Measurements from ENCODE around the gene GAB1.

GAB1 gene

GRCh38 chr4:143412420-143412758 is 75.7 kb downstream of the GAB1 start (continued):
- TF ChIP-seq ZNF280C (tag by site-specific recombination; IDR thresholded peaks at IDR 0.05): no peak
- TF ChIP-seq ZNF169 (tag by site-specific recombination; IDR thresholded peaks at IDR 0.05): no peak
- TF ChIP-seq PRDM1 (tag by site-specific recombination; IDR thresholded peaks at IDR 0.05): no peak
- TF ChIP-seq GLIS1 (tag by site-specific recombination; IDR thresholded peaks at IDR 0.05): no peak

- POLR2A ChIA-PET: no interaction called here
Measured at GRCh38 chr4:143417679-143418403, 81.2 kb downstream of the GAB1 start.

GRCh38 chr4:143420227-143420626 is 83.6 kb downstream of the GAB1 start:
- ChIA-PET CTCF (no interaction called here), POLR2A (no interaction called here)
- H3K36me3 ChIP-seq (ENCODE audit: control insufficient read depth in 2 of 2, insufficient read depth in 1 of 2, low read length in 2 of 2): peaks cover 0 to 4% of the 10 kb centered on the region in 2 experiments; a peak in 1 of 3 replicates
- no peak overlapping the region for H3K4me3 ChIP-seq (ENCODE audit: low read depth, low read length)
- H3K4me1 ChIP-seq (ENCODE audit: control insufficient read depth, insufficient read depth, low read length): 0 out of 2 replicates have a peak, but pooled peaks cover 4% of the 10 kb centered on the region
- no peaks in the 10 kb centered on the region for H3K9me3 ChIP-seq (ENCODE audit: control insufficient read depth, insufficient read depth, low read depth, low read length)
- H3K27ac ChIP-seq (ENCODE audit: extremely low read depth, low read depth, low read length): no peak overlapping the region
- TF ChIP-seq AEBP2 (tag by site-specific recombination; IDR thresholded peaks at IDR 0.05; ENCODE audit: borderline replicate concordance) (no peak), ZNF510 (tag by site-specific recombination; IDR thresholded peaks at IDR 0.05; ENCODE audit: insufficient replicate concordance) (no peak), ZNF521 (tag by site-specific recombination; IDR thresholded peaks at IDR 0.05) (no peak), ZNF10 (tag by site-specific recombination; IDR thresholded peaks at IDR 0.05) (no peak), BCL11B (tag by site-specific recombination; IDR thresholded peaks at IDR 0.05; ENCODE audit: low read depth) (no peak), SP3 (tag by site-specific recombination; IDR thresholded peaks at IDR 0.05) (no peak), SETDB1 (IDR thresholded peaks at IDR 0.05; ENCODE audit: insufficient read length, low read length) (no peak), ZNF747 (tag by site-specific recombination; IDR thresholded peaks at IDR 0.05) (no peak), ZNF140 (tag by site-specific recombination; IDR thresholded peaks at IDR 0.05) (no peak), ZNF184 (tag by site-specific recombination; IDR thresholded peaks at IDR 0.05) (no peak), ZNF391 (tag by site-specific recombination; IDR thresholded peaks at IDR 0.05; ENCODE audit: borderline replicate concordance, low read depth) (no peak), ZBTB7A (tag by site-specific recombination; IDR thresholded peaks at IDR 0.05; ENCODE audit: low read depth) (no peak), ZNF777 (tag by site-specific recombination; IDR thresholded peaks at IDR 0.05; ENCODE audit: borderline replicate concordance) (no peak)

More at GRCh38 chr4:143417679-143418403, 81.2 kb downstream of the GAB1 start:
- H3K27ac ChIP-seq (ENCODE audit: extremely low read depth, low read depth, low read length): no peak overlapping the region
- CTCF ChIA-PET: no interaction called here
- H3K4me1 ChIP-seq (ENCODE audit: control insufficient read depth, insufficient read depth, low read length): 0 out of 2 replicates have a peak, but pooled peaks cover 4% of the 10 kb centered on the region
- no peak overlapping the region for H3K4me3 ChIP-seq (ENCODE audit: low read depth, low read length)
- H3K9me3 ChIP-seq (ENCODE audit: control insufficient read depth, insufficient read depth, low read depth, low read length): no peaks in the 10 kb centered on the region
- TF ChIP-seq YY1 (tag by site-specific recombination; IDR thresholded peaks at IDR 0.05) (no peak), ZNF350 (tag by site-specific recombination; IDR thresholded peaks at IDR 0.05) (no peak), GFI1B (tag by site-specific recombination; IDR thresholded peaks at IDR 0.05) (no peak), ZNF426 (tag by site-specific recombination; IDR thresholded peaks at IDR 0.05) (no peak), ZSCAN4 (tag by site-specific recombination; IDR thresholded peaks at IDR 0.05) (no peak), ZNF488 (tag by site-specific recombination; IDR thresholded peaks at IDR 0.05) (no peak), ATF2 (tag by site-specific recombination; IDR thresholded peaks at IDR 0.05; ENCODE audit: low read depth) (no peak), ZNF660 (tag by site-specific recombination; IDR thresholded peaks at IDR 0.05) (no peak), ZNF830 (tag by site-specific recombination; IDR thresholded peaks at IDR 0.05; ENCODE audit: low read depth) (no peak), ZNF223 (tag by site-specific recombination; IDR thresholded peaks at IDR 0.05) (no peak)
- H3K36me3 ChIP-seq (ENCODE audit: control insufficient read depth in 2 of 2, insufficient read depth in 1 of 2, low read length in 2 of 2): peaks cover 0 to 4% of the 10 kb centered on the region in 2 experiments; a peak in 1 of 3 replicates
